Activated CD4-positive, alpha-beta T cell treated with anti-CD3 and anti-CD28 coated beads for 4 hours (primary cell): ENCODE results near the gene KDM4C.
"Not testable (repeated sequence)": the region's sequence is repeated elsewhere in the genome, so short reads cannot be mapped to it uniquely, and the experiment has no call there.

Experiments used
- DNase-seq, 2 donors: peaks; one replicate each; pipeline ENCODE4 v3.0.0-alpha.2; 2020

KDM4C gene

GRCh38 chr9:6941501-6941900, 183.7 kb downstream of the KDM4C start:
- DNase-seq, result no peak

GRCh38 chr9:6942406-6942805, 184.6 kb downstream of the KDM4C start:
- DNase-seq, result no peak

GRCh38 chr9:6943293-6943692, 185.5 kb downstream of the KDM4C start:
- DNase-seq, result no peak

GRCh38 chr9:6944093-6944551, 186.3 kb downstream of the KDM4C start:
- no peak for DNase-seq

GRCh38 chr9:6944896-6945295, 187.1 kb downstream of the KDM4C start:
- DNase-seq, result no peak

GRCh38 chr9:6945816-6946215, 188.0 kb downstream of the KDM4C start:
- DNase-seq, result no peak

- DNase-seq, result no peak
Observed at GRCh38 chr9:6946583-6947166, 188.9 kb downstream of the KDM4C start.

GRCh38 chr9:6948921-6949320, 191.1 kb downstream of the KDM4C start:
- not testable (repeated sequence) for DNase-seq

- no peak for DNase-seq
Observed at GRCh38 chr9:6955251-6955921, 197.6 kb downstream of the KDM4C start.

- no peak for DNase-seq
Observed at GRCh38 chr9:6956879-6957278, 199.1 kb downstream of the KDM4C start.

GRCh38 chr9:6959270-6960000, 201.7 kb downstream of the KDM4C start:
- no peak for DNase-seq

- no peak for DNase-seq
Observed at GRCh38 chr9:6960777-6961176, 203.0 kb downstream of the KDM4C start.

GRCh38 chr9:6961845-6962522, 204.2 kb downstream of the KDM4C start:
- DNase-seq, result no peak

- no peak for DNase-seq
Observed at GRCh38 chr9:6965566-6965965, 207.8 kb downstream of the KDM4C start.

- DNase-seq, result no peak
Observed at GRCh38 chr9:6968271-6968670, 210.5 kb downstream of the KDM4C start.

- no peak for DNase-seq
Observed at GRCh38 chr9:6969805-6970204, 212.0 kb downstream of the KDM4C start.

GRCh38 chr9:6973089-6973488, 215.3 kb downstream of the KDM4C start:
- no peak for DNase-seq

- DNase-seq, result no peak
Observed at GRCh38 chr9:6973762-6974161, 216.0 kb downstream of the KDM4C start.

GRCh38 chr9:6975198-6975597, 217.4 kb downstream of the KDM4C start:
- DNase-seq, result no peak

GRCh38 chr9:6977761-6978160, 220.0 kb downstream of the KDM4C start:
- no peak for DNase-seq

GRCh38 chr9:6978591-6978990, 220.8 kb downstream of the KDM4C start:
- DNase-seq, result no peak

- DNase-seq, result no peak
Observed at GRCh38 chr9:6984941-6985578, 227.3 kb downstream of the KDM4C start.
